Keratinocyte (primary cell): Measurements from ENCODE around the gene ELAVL1. TPM values are rescaled to one million over a fixed set of nuclear protein-coding genes. Genes with fewer than 3 reads are reported as not detected.

Experiments
- DNase-seq: peaks from one replicate; pipeline ENCODE4 v3.0.0-alpha.2; 2011; ENCODE audit warnings: low read depth, missing footprints, low spot score
- FAIRE-seq: peaks from 2 replicates; lab custom pipeline; 2011; peaks lifted over from hg19 to GRCh38; lab: Jason Lieb, UNC
- H2AFZ ChIP-seq: 2 replicates; pipeline ENCODE4 v1.6.0; 2012; ENCODE audit warnings: low read length, control low read depth, inconsistent platforms; ENCODE audit not compliant: control insufficient read depth
- H3K27ac ChIP-seq: 2 replicates; pipeline ENCODE4 v1.5.1; 2011; ENCODE audit warnings: low read length; ENCODE audit not compliant: control insufficient read depth, insufficient read depth
- H3K27me3 ChIP-seq: 3 replicates; pipeline ENCODE4 v1.6.0; 2011; ENCODE audit warnings: low read length; ENCODE audit not compliant: control insufficient read depth, insufficient read depth; ENCODE audit errors: extremely low read depth
- H3K36me3 ChIP-seq, 2 experiments: 2 replicates in 1 of 2; 3 replicates in 1 of 2; pipeline ENCODE4 v1.5.1; 2011; ENCODE audit warnings: low read length in 2 of 2, mild to moderate bottlenecking in 1 of 2; ENCODE audit not compliant: control insufficient read depth in 2 of 2, insufficient read depth in 2 of 2; ENCODE audit errors: extremely low read depth in 1 of 2
- H3K4me1 ChIP-seq: 3 replicates; pipeline ENCODE4 v1.5.1; 2011; ENCODE audit warnings: low read length; ENCODE audit not compliant: control insufficient read depth, insufficient read depth; ENCODE audit errors: extremely low read depth
- H3K4me2 ChIP-seq: 3 replicates; pipeline ENCODE4 v1.6.0; 2011; ENCODE audit warnings: low read depth, low read length; ENCODE audit not compliant: control insufficient read depth, insufficient read depth; ENCODE audit errors: extremely low read depth
- H3K4me3 ChIP-seq, 3 experiments: fragments of 200-600 bp in 1 of 3; sonication (generic) in 1 of 3; 2 replicates in 2 of 3; 3 replicates in 1 of 3; pipeline ENCODE4 v1.5.1; 2011 to 2016; ENCODE audit warnings: low read length in 3 of 3, mild to moderate bottlenecking in 3 of 3, control low read depth in 2 of 3, inconsistent platforms in 1 of 3, low read depth in 1 of 3, mixed read lengths in 1 of 3, mixed run types in 1 of 3, moderate library complexity in 1 of 3; ENCODE audit not compliant: control insufficient read depth in 2 of 3, insufficient read depth in 2 of 3; ENCODE audit errors: extremely low read depth in 1 of 3
- H3K79me2 ChIP-seq: 2 replicates; pipeline ENCODE4 v1.6.0; 2012; ENCODE audit warnings: low read length; ENCODE audit not compliant: control insufficient read depth, insufficient read depth
- H3K9ac ChIP-seq: 3 replicates; pipeline ENCODE4 v1.6.0; 2011; ENCODE audit warnings: low read length; ENCODE audit not compliant: control insufficient read depth, insufficient read depth; ENCODE audit errors: extremely low read depth
- H3K9me1 ChIP-seq: 3 replicates; pipeline ENCODE4 v1.6.0; 2011; ENCODE audit warnings: low read length; ENCODE audit not compliant: control insufficient read depth, insufficient read depth; ENCODE audit errors: extremely low read depth
- H3K9me3 ChIP-seq: 2 replicates; pipeline ENCODE4 v1.5.1; 2012; ENCODE audit warnings: low read depth, low read length; ENCODE audit not compliant: control insufficient read depth
- H4K20me1 ChIP-seq: 3 replicates; pipeline ENCODE4 v1.6.0; 2011; ENCODE audit warnings: low read length; ENCODE audit not compliant: control insufficient read depth, insufficient read depth; ENCODE audit errors: extremely low read depth
- EZH2 ChIP-seq: IDR thresholded peaks from one replicate; pipeline ENCODE4 v1.6.1; 2012; ENCODE audit warnings: inconsistent platforms, mild to moderate bottlenecking, low read length, moderate library complexity
- dilution Hi-C: fragments of 300-500 bp; cut with MboI; formaldehyde crosslinking; loops from one replicate; pipeline ENCODE4 v1.7.0; 2020; ENCODE audit warnings: low sequenced_read_pairs; ENCODE audit not compliant: extremely low pct_ligation_motif_present
- polyA plus RNA-seq, 5 experiments: library from polyadenylated mRNA; depleted of rRNA in 3 of 5; stranded (reverse) in 3 of 5; stranded (forward) in 1 of 5; unstranded in 1 of 5; fragments of >200 nt; gene quantifications; 1 replicate in 1 of 5; 2 replicates in 3 of 5; 3 replicates in 1 of 5; pipeline versions ENCODE4 v1.2.1 to v1.2.3, GENCODE V29; 2011 to 2012; ENCODE audit warnings: missing spikeins in 2 of 5, low read depth in 1 of 5, low replicate concordance in 1 of 5
- TF ChIP-seq, protein P1 (sequence below), 3 experiments: IDR thresholded peaks in 1 of 3; conservative IDR thresholded peaks in 1 of 3; optimal IDR thresholded peaks in 1 of 3; 2 replicates in 2 of 3; 3 replicates in 1 of 3; pipeline versions ENCODE3 to v1.5.1; 2011; ENCODE audit warnings: low read length in 3 of 3, mild to moderate bottlenecking in 3 of 3, moderate library complexity in 2 of 3, control low read depth in 1 of 3, inconsistent platforms in 1 of 3; ENCODE audit not compliant: insufficient read depth in 2 of 3; ENCODE audit errors: extremely low read depth in 1 of 3

The ELAVL1 gene
- polyA plus RNA-seq, 1 donor (not counting 4 experiments of a cell fraction or from before 2014, with no cell fraction given) = 46.9 TPM

DNA sequence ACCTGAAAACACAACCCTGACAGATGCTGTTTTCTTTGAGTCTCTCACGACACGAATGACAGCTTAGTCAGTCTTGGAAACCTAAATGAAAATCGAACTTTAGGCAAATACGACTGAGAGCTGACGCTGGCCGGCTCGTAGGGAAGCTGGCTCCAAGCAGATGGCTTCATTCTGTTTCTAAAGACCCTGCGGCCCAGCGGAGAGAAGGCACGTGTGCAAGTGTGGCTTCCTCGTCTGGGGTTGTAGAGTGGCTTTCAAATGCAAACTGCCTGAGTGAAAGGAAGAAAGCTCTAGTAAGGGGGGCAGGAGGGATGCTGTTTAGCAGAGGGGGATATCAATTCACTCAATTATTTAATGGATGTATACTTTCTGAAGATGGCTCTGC is 35.9 kb downstream of the ELAVL1 start:
- peaks cover 4% of the 10 kb centered on the region for H3K79me2 ChIP-seq
- FAIRE-seq = no peak
- DNase-seq = no peak
- no peak overlapping the region for H3K9ac ChIP-seq
- H3K9me3 ChIP-seq = no peaks in the 10 kb centered on the region
- H3K4me3 ChIP-seq = no peak overlapping the region
- peaks cover 36 to 49% of the 10 kb centered on the region in 2 experiments for H3K36me3 ChIP-seq
- no peaks in the 10 kb centered on the region for H3K27me3 ChIP-seq
- no peaks in the 10 kb centered on the region for H3K4me1 ChIP-seq
- H4K20me1 ChIP-seq = no peaks in the 10 kb centered on the region
- no peak overlapping the region for H3K27ac ChIP-seq
- dilution Hi-C loops = no loop called here
- no peak for TF ChIP-seq EZH2
- TF ChIP-seq, protein P1, sequence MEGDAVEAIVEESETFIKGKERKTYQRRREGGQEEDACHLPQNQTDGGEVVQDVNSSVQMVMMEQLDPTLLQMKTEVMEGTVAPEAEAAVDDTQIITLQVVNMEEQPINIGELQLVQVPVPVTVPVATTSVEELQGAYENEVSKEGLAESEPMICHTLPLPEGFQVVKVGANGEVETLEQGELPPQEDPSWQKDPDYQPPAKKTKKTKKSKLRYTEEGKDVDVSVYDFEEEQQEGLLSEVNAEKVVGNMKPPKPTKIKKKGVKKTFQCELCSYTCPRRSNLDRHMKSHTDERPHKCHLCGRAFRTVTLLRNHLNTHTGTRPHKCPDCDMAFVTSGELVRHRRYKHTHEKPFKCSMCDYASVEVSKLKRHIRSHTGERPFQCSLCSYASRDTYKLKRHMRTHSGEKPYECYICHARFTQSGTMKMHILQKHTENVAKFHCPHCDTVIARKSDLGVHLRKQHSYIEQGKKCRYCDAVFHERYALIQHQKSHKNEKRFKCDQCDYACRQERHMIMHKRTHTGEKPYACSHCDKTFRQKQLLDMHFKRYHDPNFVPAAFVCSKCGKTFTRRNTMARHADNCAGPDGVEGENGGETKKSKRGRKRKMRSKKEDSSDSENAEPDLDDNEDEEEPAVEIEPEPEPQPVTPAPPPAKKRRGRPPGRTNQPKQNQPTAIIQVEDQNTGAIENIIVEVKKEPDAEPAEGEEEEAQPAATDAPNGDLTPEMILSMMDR (optimal IDR thresholded peaks at IDR 0.05 in 1 of 3, IDR thresholded peaks at IDR 0.05 in 1 of 3, conservative IDR thresholded peaks at IDR 0.05 in 1 of 3; ENCODE audit: extremely low read depth in 1 of 3, insufficient read depth in 2 of 3, low read length in 3 of 3) = no peak
- no peaks in the 10 kb centered on the region for H3K9me1 ChIP-seq
- H2AFZ ChIP-seq = no peak overlapping the region
- no peak overlapping the region for H3K4me2 ChIP-seq

DNA sequence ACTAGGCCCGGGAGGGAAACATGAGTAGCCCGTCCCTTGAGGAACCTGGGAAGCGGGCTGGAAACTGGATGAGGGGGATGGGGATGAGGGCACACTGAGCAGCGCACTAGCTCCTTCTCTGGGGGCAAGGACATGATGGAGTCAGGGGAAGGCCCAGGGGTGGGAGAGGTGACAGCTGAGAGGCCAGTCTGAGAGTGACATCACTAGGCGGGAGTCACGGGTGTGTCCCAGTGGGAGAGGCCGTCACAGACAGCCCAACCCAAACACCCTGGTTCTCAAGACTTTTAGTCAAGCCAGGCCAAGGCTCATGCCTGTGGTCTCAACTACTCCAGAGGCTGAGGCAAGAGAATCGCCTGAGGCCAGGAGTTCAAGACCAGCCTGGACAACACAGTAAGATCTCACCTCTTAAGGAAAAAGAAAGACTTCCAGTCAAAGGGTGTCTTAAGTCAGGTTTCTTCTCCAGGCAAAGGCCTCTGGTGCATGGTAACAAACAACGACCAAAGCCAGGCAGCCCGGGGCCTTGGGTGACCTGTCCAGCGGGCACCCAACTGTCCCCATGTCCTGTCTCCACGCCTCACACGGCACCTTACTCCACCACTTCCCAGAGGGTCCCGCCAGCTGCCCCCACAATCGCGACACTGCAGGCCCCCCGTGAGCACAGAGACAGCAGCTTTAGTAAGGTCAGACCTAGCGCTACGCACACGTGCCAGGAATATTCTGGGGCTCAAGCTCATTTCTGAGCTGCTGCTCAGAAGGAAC is 36.5 kb downstream of the ELAVL1 start:
- H4K20me1 ChIP-seq = no peaks in the 10 kb centered on the region
- H3K36me3 ChIP-seq = peaks cover 35 to 43% of the 10 kb centered on the region in 2 experiments
- H3K27ac ChIP-seq = no peak overlapping the region
- no peak for TF ChIP-seq EZH2
- TF ChIP-seq, protein P1 (optimal IDR thresholded peaks at IDR 0.05 in 1 of 3, IDR thresholded peaks at IDR 0.05 in 1 of 3, conservative IDR thresholded peaks at IDR 0.05 in 1 of 3; ENCODE audit: extremely low read depth in 1 of 3, insufficient read depth in 2 of 3, low read length in 3 of 3) = no peak
- H3K4me3 ChIP-seq = no peak overlapping the region
- no peak overlapping the region for H3K4me2 ChIP-seq
- no peak overlapping the region for H2AFZ ChIP-seq
- DNase-seq = no peak
- H3K9me3 ChIP-seq = no peaks in the 10 kb centered on the region
- dilution Hi-C loops = no loop called here
- no peaks in the 10 kb centered on the region for H3K4me1 ChIP-seq
- no peaks in the 10 kb centered on the region for H3K9me1 ChIP-seq
- H3K79me2 ChIP-seq = peaks cover 3% of the 10 kb centered on the region
- no peak for FAIRE-seq
- H3K9ac ChIP-seq = no peak overlapping the region
- no peaks in the 10 kb centered on the region for H3K27me3 ChIP-seq
